GM21367 (cell line): ENCODE measurements around the gene GID8.

Experiments used
- ATAC-seq: cut with Tn5 transposase; IDR thresholded peaks from one replicate; pipeline ENCODE4 v1.9.1; 2021; ENCODE audit not compliant: unreplicated experiment

Gene GID8

DNA sequence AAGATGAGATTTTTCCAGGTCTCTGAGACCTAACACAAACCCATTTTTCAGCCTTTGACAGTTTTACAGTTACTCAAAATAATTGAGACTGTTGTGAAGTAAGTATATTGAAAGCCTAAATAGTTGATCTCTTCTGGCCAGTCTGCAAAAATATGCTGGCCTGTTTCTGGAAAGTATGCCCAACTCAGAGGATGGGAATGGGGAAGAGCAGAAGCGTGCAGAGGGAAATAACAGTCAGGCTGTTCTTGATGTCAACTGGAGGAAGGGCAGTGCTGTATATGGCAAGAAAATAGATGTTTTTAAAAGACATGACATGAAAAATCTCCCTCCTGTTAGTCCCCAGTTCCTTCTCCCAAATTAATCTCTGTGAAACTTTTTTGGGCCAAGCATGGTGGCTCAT lies 3.8 kb downstream of the GID8 start:
- no peak for ATAC-seq

DNA sequence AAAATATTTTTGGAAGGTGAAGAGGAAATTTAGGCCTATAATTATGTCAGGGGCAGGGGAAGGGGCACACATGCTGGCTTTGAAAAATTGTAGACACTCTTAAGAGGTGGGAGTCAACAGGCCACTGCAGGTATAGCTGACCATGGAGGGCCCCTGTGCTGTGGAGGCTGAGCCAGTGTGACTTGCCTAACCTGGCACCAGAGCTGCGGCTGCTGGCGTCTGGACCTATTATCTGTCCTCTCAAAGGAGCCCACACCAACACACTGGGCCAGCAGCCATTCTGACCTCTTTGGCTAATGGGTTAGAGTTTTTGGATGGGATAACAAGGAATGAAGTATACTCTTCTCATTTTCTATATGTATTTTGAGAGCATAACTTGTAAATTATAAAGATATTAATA lies 4.5 kb downstream of the GID8 start:
- no peak for ATAC-seq

DNA sequence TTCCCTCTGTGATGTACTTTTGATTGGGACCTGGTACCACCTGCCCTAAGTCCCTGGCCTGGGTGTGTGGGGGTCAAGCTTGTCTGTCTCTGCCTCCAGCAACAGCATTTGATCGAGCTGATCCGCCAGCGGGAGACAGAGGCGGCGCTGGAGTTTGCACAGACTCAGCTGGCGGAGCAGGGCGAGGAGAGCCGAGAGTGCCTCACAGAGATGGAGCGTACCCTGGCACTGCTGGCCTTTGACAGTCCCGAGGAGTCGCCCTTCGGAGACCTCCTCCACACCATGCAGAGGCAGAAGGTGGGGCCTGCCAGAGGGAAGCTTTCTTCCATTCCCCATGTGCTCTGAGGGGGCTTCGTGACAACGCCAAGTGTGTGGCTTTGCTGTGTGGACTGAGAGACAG lies 5.4 kb downstream of the GID8 start:
- no peak for ATAC-seq

DNA sequence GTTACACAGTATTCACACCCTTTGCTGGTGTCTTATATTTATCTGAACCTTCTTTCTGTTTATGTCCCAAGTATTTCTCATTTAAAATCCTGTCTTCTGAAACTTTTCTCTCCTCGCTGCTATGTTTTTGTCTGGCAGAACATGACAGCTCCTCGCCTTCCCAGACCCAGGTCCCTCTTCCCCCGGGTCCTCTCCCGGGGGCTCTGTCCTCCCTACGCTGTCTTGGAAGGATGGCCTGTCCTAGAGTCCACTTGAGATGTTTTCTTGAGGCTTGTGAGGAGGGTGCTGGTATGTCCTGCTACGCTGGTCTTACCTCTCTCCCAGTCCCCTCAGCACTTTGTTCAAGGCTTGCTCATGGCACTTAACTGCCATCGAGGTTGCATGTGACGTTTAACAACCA lies 6.2 kb downstream of the GID8 start:
- no peak for ATAC-seq

DNA sequence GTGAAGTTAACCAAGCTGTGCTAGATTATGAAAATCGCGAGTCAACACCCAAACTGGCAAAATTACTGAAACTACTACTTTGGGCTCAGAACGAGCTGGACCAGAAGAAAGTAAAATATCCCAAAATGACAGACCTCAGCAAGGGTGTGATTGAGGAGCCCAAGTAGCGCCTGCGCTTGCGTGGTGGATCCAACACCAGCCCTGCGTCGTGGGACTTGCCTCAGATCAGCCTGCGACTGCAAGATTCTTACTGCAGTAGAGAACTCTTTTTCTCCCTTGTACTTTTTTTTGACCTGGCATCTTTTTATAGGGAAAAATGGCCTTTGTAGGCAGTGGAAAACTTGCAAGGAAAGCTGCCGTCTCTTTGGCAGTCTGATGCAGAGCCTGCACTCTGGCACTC lies 6.8 kb downstream of the GID8 start:
- ATAC-seq: no peak

DNA sequence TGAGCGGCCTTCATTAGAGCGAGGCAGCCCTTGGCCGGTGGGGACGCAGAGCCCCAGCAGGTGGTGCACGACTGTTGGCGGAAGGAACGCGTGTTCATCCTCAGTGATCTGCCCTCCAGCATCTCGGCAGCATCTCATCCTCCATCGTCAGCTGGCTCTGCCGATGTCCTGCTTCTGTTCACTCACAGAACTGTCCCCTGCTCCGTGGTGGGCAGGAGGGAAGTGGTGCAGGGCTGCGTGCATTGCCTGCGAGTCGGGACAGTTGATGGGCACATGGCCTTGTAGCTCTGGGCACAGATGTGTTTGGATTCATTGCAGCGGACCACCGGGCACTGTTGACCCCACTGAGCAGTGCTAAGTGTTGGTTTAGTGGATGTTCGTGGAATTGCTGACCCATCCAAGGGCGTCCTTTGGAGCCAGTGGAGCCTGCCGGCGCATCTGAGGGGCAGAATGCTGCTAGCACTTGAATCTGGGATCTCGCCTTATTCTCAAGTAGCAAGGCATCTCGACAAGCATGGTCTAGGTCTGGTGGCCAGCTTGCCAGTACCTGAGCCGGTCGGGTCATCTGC lies 7.9 kb downstream of the GID8 start:
- ATAC-seq: no peak

DNA sequence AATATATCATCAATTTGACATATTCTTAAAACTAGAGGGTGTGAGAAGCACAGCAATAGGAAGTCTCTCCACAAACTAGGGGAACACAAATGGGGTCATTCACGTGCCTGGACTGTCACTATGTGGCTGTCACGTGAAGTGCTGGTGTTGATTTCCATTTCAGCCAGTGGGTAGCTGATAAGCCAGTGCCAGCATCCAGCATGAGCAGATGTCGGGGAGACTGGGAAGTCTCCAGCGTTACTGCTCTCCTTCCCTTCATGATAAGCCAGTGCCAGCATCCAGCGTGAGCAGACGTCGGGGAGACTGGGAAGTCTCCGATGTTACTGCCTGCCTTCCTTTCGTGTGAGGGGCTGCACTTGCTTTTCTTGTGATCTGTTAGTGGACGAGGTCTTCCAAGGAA lies 9.0 kb downstream of the GID8 start:
- ATAC-seq: no peak

DNA sequence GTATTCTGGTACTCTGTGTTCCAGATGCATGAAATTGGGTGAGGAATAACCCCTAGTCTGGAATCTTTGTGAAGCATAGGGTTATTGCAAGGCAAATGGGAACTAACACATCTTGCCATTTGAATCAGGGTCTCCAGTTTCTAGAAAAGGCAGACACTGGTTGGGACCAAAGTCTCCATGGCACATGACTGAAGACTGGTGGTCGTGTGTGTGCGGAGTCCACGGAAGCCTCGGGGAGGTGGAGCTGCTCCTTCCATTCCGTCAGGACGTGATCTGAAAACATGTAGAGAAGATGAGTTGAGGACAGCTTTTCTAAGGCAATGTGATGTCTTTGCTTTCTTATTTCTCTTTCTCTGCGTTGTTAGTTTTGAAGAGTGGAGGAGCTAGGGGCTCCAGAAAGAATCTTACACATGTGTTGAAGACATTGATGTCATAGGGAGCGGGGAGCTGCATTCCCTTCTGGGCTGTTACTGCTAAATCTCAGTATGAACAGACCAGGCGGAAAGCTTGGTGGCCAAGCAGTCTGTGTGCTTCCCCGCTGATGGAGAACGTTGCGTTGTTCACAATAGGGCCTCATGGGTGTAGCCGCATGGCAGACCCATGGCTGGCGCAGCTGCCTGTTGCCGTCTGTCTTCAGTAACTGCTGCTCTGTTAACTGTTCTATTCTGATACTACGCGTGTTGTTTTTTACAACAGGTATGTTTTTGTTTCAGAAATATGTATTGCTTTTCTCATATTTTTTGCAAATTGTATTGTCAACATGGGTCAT lies 9.8 kb downstream of the GID8 start:
- no peak for ATAC-seq

DNA sequence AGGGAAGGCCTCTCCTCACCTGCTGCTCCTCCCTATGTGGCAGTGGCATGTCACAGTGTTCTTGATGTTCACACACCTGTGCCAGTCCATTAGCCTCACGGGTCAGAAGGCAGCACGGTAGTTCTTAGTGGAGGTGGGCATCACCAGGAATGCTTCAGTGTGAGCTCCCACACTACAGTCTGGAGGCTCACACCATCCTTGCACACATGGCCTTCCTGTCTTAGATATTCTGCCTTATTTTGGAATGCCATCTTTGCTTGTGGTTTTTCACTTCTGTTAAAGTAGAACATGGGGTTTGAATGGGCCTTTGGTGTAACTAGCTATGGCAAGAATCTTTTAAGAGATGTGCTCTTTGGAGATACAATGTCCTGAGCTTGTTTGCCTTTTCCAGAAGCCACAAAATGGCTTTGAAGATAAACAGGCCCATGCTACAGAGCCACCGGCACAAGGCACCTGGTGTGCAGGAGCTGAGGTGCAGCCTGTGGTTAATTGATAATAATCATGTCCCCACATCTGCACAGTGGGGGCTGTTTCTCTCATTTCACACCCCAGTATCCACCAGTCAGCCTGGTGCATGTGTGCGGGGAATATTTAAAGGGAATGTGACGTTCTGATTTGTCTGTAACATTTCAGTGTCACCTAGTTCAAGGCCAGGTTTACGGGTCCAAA lies 11.3 kb downstream of the GID8 start:
- ATAC-seq: no peak

DNA sequence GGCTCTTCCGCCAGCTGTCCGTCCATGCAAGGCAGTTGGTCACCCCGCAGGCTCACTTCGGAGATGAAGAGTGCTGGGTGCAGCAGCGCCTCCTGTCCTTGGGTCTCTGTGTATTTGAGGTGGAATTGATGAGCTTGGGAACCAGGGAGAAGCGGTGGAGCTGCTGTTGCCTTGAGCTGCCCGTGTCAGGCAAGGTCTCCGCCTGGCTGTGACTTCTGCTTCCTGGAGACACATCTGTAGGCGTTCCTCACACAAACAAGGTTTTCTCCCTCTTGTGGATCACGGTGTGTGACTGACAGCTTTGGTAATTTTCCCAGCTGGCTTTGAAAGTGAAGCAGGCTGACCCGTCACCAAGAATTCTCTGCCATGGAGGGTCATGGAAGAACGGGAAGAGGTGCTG lies 12.0 kb downstream of the GID8 start:
- no peak for ATAC-seq

DNA sequence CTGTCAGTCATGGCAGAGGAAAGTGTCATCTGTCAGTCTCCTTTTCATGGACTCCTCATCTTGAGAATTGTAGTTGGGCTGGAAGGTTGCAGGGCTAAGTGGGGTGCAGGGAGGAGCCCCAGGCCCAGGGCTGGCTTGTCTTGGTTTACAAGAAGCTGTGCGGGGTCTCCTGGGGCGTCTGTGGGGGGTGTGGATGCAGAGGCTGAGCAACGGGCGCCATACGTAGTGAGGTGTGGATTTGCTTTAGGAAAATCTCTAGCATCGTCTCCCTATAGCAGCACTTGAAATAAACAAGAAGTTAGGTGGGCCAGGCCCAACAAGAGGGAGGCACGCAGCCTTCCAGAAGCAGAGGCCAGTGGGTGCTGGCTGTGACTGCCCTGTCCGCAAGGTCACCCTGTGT lies 12.8 kb downstream of the GID8 start:
- ATAC-seq: no peak

DNA sequence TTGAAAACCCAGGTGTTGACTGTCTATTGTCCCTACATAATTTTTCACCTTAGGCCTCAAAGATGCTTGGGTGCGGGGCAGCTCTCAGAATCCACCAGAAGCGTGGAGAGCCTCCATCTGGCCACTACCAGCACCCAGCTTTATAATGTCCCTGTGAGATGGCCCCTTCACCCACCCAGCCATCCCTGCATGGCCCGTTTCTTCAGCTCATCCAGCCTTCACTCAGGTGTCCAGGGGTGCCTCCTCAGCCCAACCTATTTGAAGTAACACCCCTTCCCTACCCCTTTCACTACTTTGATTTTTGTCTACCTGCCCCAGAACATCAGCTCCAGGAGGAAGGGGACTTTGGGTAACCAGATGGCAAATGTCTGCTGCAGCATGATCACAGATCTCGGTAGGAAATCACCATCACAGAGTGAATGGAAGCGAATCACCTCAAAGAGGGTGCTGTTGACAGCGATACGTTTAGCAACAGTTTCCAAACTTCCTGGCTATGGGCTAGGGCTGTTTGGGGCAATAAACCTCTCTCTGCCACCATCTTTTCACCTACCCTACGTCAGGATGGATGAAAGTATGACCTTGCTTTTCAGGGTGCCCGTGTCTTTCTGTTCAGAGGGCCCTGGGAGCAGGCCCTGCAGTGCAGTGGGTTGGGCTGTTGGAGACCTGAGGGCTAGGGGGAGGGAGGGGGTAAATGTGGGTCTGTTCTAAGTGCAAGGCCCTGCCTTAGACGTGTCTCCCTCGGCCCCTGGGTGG lies 13.4 kb downstream of the GID8 start:
- no peak for ATAC-seq

DNA sequence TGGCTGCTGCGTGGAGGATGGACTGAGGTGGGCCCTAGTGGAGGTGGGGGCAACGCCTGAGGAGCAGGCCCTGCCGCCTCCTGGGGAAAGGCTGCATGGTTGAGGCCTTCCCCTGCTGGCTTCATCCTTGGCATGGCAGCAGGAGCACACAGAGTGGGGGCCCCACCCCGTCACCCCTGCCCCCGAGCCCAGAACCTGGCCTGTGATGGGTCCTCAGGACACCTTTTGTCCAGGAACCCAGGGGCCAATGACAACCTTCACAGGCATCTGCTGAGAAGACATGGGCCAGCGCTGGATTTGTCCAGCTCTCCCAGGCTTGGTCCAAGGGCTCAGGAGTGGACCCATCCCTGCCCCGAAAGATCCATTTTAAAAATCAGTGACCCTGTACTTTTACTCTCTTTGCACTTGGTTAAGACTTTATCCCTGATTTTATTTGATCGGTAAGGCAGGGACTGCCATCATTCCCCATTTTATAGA lies 14.0 kb downstream of the GID8 start:
- ATAC-seq: no peak

DNA sequence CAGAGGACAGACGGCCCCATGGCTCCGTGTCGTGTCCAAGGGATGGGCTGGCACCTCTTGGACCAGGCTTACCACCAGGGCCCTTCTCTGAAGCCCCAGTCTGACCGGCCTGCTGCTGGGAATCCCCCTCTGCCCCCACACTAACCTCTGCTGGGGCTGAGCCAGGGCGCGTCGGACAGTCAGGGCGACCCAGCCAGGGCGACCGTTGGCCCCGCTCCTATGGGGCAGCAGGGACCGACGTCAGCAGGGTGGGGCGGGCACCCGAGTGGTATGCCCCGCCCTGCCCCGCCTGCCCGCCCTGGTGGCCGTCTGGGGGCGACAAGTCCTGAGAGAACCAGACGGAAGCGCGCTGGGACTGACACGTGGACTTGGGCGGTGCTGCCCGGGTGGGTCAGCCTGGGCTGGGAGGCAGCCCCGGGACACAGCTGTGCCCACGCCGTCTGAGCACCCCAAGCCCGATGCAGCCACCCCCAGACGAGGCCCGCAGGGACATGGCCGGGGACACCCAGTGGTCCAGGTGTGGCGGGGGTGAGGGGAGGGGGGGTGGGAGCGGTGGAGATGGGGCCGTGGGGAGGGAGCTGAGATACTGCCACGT lies 14.5 kb downstream of the GID8 start, which contains the start of gene SLC17A9:
SLC17A9 (plus strand) TSS at position 337 of the 595 bp plus-strand sequence; CDS start at position 459, 122 bp downstream.
- ATAC-seq: peak; percentile 39

DNA sequence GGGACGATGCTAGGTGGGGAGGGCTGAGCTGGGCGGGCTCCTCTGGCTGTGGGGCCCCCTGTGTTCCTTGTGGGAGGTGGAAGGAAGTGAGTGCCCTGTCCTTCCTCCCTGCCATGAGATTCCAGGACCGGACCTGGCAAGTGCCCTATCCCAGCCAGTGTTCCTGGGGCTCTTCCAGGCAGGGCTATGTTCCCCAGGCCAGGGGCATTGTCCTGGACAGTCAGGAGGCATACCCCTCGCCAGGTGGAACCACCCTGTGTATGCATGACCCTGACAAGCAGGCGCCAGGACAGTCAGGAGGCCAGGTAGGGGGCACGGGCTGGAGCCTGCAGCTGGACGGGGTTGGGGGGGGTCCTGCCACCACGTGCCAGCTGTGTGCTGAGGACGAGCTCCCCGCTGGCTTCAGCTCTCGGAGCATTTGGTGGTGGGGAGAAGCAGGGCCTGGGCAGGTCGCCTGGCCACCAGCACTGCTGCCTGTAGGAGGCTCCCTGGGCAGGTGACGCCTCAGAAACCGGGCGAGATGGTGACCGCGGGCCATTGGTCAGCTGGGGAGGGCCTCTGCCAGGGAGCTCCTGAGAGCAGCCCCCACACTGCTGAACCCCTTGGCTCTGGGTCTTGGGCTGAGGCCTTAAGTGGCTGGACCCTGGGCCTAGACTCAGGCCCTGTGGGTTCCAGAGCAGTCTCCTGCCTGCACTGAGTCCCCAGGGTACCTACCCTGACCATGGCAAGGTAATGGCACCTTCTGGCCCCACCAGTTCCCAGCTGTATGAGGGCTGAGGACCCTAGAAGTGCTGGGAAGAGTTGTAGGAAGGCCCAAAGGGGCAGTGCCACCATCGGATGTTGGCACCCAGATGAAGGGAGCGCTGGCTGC lies 15.3 kb downstream of the GID8 start:
- ATAC-seq: no peak

DNA sequence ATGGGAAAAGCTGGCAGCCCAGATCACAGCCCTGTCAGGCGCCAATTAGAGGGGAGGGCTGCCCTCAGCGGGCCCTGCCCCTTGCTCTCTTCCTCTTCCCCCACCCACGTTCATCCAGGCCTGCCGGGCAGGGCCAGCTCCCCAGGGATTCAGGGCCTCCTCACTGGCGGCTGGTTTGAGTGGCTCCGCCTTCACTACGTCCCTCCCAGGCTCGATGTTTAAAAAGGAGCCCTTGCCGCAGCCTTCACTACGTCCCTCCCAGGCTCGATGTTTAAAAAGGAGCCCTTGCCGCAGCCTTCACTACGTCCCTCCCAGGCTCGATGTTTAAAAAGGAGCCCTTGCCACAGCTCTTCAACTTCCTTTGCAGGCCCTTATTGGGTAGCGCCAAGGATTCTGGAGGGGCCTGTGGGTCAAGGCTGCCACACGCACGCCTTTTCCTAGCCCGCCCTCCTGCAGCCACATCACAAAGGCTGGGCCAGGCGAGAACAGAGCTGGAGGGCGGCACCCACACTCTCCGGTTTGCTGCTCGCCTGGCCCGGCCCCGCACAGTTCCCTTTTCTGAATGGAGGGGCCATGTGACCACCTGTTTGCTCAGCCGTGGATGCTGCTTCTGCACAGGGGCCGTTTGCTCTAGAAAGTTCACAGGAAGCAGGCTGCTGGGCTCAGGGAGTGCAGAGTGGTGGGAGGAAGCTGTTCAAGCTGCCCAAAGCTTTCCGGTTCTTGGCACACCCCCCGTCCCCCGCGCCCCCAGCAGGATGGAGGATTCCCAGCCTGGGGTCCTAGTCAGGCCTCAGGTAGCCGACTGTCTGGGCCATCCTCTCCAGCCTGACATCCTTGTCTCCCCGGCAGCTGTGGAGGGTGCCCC lies 16.1 kb downstream of the GID8 start:
- ATAC-seq: peak; percentile 63

DNA sequence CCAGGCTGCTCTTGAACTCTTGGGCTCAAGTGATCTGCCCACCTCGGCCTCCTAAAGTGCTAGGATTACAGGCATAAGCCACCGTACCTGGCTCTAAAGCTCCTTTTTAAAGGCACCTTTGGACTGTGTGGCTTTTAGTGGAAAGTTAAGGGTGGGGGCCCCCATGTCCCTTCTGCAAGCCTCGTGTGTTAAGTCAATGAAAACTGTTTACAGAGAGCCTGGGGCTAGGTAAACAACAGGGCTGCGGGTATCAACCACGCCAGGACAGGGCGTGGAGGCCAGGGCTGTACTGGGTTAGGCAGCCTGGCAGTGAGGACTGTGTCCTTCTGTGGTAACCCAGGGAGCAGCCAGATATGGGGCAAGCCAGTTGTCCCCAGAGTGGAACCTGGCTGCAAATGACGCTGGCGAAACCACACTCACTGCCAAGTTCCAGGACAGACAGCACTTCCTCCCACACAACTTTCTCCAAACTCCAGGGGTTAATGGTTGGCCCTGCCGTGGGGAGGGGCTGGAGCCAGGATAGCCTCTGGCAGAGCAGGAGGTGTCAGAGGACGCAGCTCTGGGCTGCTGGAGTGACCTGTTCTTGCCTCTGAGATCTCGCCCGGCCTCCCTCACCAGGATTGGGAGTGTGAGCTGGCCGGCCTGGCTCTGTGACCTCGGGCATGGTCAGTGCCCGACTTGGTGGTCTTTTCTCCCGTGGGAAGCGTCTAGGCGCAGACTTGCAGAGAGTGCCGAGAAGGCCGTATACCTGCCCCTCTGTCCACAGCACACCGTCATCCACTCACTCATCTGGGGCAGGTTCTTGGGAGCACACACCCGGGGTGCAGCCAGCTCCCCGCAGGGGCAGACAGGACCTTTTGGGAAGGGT lies 17.8 kb downstream of the GID8 start:
- ATAC-seq: no peak
